Cardiac ventricle fibroblast (primary cell): ENCODE measurements around the gene GPR83. TPM values are rescaled to one million over a fixed set of nuclear protein-coding genes. Genes with fewer than 3 reads are reported as not detected.

Experiments used
- total RNA-seq: library from RNA; depleted of rRNA; stranded (reverse); fragments of >200 nt; gene quantifications from 2 replicates; pipeline ENCODE4 v1.2.3, GENCODE V29; 2015

Gene GPR83
- total RNA-seq, result not detected in 2 replicates

DNA sequence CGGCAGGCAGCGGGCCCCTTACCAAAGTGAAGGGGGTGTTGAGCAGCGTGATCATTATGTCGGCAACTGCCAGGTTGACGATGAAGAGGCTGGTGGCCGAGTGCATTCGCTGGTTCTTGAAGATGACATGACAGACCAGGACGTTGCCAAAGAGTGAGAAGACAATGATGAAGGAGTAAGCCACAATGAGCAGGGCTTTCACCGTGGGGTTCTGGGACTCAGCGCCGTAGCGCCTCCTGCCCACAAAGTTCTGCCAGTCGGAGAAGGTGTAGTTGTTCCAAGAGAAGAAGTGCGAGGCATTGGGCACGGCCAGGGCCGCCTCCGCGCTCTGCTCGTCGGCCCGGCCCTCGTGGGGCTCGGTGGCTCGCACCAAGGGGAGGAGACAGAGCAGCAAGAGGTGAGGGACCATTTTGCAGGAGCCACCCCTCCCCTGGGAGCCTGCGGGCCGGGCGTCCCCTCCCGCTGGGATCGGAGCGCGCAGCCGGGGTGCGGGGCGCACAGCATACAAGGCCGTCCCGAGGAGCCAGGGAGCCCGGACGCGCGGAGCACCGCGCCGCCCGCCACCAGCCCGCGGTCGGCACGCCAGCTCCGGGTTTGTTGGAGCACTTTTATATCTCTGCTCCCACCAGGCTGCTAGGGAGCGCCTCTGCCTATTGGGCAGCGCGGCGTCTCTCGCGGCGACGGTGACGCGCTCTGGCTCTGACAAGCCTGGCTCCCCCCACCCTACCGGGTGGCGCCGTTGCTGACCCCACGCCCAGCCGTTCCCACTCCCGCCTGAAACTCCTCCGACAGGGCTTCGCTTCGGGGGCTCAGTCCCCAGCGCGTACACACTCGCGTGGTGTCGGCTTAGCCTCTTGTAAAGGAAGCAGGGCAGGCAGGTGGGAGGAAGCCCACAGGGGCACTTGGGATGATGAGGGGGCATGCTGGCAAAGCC lies at the start of gene GPR83:
GPR83 (minus strand) TSS at position 581 of the 934 bp plus-strand sequence; CDS start at position 409, 172 bp downstream.

Other genes starting within 250 kb of the GPR83 start
- gene IZUMO1R, start 96.8 kb downstream of the GPR83 start, total RNA-seq, result not detected in 2 replicates
- gene MRE11, start 92.4 kb upstream of the GPR83 start, total RNA-seq, result 5.2 and 9.7 TPM in 2 replicates
- gene ANKRD49, start 92.6 kb upstream of the GPR83 start, total RNA-seq, result 8.9 and 10.2 TPM in 2 replicates
- not detected in 2 replicates for gene C11orf97, start 111.0 kb upstream of the GPR83 start, total RNA-seq
- gene FUT4, start 142.5 kb upstream of the GPR83 start, total RNA-seq, result 4.2 and 5.2 TPM in 2 replicates
- 1.4 and 3.4 TPM in 2 replicates for gene PIWIL4, start 165.9 kb upstream of the GPR83 start, total RNA-seq